ENCODE results near the gene CAPN11.

DNA sequence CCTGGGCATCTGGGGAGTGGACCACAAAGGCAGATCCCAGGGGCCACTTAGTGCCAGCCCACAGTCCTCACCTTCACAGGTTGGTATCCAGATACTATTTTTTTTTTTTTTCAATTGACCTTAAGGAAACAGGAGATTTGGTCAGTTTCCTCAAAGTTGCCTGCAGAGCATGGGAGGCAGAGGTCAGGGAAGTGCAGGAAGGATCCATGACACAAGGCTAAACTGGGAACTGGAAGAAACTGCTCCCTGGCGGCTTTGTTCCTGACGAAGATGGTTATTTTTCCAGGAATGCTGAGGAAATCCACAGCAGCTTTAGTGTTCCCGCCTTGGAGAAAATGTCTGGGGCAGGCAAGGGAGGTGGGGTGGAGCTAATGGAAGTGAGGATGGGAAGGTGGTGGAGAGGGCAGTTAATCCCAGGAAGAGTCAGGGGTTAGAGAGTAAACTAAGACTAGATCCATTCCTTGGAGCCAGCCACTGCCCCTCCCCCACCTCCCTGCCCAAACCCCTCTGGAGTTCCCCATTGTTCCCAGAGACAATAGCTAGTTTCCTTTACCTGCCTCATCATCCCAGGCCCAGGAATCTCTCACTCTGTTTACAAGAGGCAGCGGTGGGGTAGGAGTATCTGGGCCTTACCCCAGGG is 43.8 kb downstream of the CAPN11 start:
- TF ChIP-seq POLR2A (IDR thresholded peaks at IDR 0.05), result no peak
- no peak for TF ChIP-seq CTCF (IDR thresholded peaks at IDR 0.05)
